Progenitor cell of endocrine pancreas (in vitro differentiated cells): ENCODE results near the gene VIPR2. TPM values are rescaled to one million over a fixed set of nuclear protein-coding genes. Genes with fewer than 3 reads are reported as not detected.

ENCODE experiments used
- DNase-seq: peaks from one replicate; pipeline ENCODE4 v3.0.0; 2021; ENCODE audit warnings: low spot score; ENCODE audit not compliant: unreplicated experiment
- H3K27ac Mint-ChIP-seq: 2 replicates; pipeline ENCODE4 v1.8.0; 2021; ENCODE audit warnings: mild to moderate bottlenecking, moderate library complexity, mixed read lengths
- H3K27me3 Mint-ChIP-seq: 2 replicates; pipeline ENCODE4 v1.8.0; 2021; ENCODE audit warnings: mixed read lengths
- H3K36me3 Mint-ChIP-seq: 2 replicates; pipeline ENCODE4 v1.8.0; 2022; ENCODE audit warnings: mixed read lengths; ENCODE audit not compliant: insufficient read depth
- H3K4me1 Mint-ChIP-seq: 2 replicates; pipeline ENCODE4 v1.8.0; 2021; ENCODE audit warnings: low read depth, mixed read lengths
- H3K4me3 Mint-ChIP-seq: 2 replicates; pipeline ENCODE4 v1.8.0; 2021; ENCODE audit warnings: low read depth, mild to moderate bottlenecking, moderate library complexity, mixed read lengths
- H3K9me3 Mint-ChIP-seq: 2 replicates; pipeline ENCODE4 v1.8.0; 2021; ENCODE audit warnings: low read depth, mixed read lengths
- total RNA-seq: library from RNA; stranded (reverse); gene quantifications from 2 replicates; pipeline ENCODE4 v1.2.1, GENCODE V29; 2021
- TF ChIP-seq, protein P1 (sequence below): fragments of 200-600 bp; sonication (generic); IDR thresholded peaks from one replicate; pipeline ENCODE4 v1.5.0; 2021; ENCODE audit warnings: antibody characterized with exemption, mild to moderate bottlenecking; ENCODE audit not compliant: unreplicated experiment

The VIPR2 gene
- total RNA-seq, 1 donor from 2014 or later = 0.36 TPM

DNA sequence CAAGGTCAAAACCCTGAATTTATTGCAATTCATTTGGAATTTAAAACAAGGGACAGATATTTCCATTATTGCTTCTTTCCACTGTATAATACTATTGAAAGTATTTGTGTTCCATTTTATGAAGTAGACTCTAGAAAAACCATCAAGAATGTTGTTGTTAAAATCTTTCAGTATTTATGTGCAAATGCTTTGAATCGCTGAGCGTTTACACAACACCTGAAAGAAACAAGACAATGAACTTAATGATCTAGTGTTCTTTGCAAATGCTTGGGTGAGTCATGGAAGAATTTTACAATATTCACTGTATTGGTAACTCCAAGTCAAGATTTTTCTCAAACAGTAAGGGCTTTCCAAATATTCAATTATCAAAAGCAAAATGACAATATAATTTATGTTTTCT, 97.1 kb downstream of the VIPR2 start:
- H3K27me3 Mint-ChIP-seq = peaks cover 8% of the 10 kb centered on the region
- TF ChIP-seq, protein P1, sequence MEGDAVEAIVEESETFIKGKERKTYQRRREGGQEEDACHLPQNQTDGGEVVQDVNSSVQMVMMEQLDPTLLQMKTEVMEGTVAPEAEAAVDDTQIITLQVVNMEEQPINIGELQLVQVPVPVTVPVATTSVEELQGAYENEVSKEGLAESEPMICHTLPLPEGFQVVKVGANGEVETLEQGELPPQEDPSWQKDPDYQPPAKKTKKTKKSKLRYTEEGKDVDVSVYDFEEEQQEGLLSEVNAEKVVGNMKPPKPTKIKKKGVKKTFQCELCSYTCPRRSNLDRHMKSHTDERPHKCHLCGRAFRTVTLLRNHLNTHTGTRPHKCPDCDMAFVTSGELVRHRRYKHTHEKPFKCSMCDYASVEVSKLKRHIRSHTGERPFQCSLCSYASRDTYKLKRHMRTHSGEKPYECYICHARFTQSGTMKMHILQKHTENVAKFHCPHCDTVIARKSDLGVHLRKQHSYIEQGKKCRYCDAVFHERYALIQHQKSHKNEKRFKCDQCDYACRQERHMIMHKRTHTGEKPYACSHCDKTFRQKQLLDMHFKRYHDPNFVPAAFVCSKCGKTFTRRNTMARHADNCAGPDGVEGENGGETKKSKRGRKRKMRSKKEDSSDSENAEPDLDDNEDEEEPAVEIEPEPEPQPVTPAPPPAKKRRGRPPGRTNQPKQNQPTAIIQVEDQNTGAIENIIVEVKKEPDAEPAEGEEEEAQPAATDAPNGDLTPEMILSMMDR = no peak
- DNase-seq = no peak
- no peaks in the 10 kb centered on the region for H3K4me1 Mint-ChIP-seq
- H3K27ac Mint-ChIP-seq = no peak overlapping the region
- H3K4me3 Mint-ChIP-seq = no peak overlapping the region
- H3K9me3 Mint-ChIP-seq = peaks cover 8% of the 10 kb centered on the region
- H3K36me3 Mint-ChIP-seq = no peaks in the 10 kb centered on the region

DNA sequence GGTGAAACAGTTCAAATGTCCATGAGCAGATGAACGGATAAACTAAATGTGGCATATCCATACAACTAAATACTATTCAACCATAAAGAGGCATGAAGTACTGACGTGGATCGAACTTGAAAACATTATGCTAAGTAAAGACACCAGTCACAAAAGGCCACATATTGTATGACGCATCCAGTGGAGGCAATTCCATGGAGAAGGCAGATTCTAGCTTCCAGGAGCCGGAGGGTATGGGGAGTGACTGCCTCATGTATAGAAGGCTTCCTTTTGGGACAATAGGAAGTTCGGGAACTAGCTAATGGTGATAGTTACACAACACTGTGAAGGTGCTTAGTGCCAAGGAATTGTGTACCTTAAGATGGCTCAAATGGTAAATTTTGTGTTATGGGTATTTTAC, 98.4 kb downstream of the VIPR2 start:
- Mint-ChIP-seq H3K27me3 (peaks cover 8% of the 10 kb centered on the region), H3K4me1 (no peaks in the 10 kb centered on the region), H3K4me3 (no peak overlapping the region), H3K9me3 (peaks cover 4% of the 10 kb centered on the region), H3K27ac (no peak overlapping the region), H3K36me3 (no peaks in the 10 kb centered on the region)
- DNase-seq = no peak
- TF ChIP-seq, protein P1 = no peak

DNA sequence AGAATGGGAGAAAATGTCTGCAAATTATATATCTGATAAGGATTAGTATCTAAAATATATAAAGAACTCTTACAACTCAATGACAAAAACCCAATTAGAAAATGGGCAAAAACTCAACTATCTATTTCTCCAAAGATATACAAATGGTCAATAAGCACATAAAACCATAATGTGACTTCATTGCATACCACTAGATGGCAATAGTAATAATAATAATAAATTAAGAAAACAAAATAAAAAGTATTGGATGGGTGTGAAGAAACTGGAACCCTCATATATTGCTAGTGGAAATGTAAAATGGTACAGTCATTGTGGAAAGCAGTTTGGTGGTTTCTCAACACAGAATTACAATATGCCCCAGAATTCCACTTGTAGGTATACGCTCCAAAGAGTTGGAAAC, 98.8 kb downstream of the VIPR2 start:
- TF ChIP-seq, protein P1 = no peak
- no peaks in the 10 kb centered on the region for H3K4me1 Mint-ChIP-seq
- no peak overlapping the region for H3K27ac Mint-ChIP-seq
- peaks cover 5% of the 10 kb centered on the region for H3K27me3 Mint-ChIP-seq
- no peaks in the 10 kb centered on the region for H3K36me3 Mint-ChIP-seq
- H3K9me3 Mint-ChIP-seq = peaks cover 4% of the 10 kb centered on the region
- no peak overlapping the region for H3K4me3 Mint-ChIP-seq
- no peak for DNase-seq

DNA sequence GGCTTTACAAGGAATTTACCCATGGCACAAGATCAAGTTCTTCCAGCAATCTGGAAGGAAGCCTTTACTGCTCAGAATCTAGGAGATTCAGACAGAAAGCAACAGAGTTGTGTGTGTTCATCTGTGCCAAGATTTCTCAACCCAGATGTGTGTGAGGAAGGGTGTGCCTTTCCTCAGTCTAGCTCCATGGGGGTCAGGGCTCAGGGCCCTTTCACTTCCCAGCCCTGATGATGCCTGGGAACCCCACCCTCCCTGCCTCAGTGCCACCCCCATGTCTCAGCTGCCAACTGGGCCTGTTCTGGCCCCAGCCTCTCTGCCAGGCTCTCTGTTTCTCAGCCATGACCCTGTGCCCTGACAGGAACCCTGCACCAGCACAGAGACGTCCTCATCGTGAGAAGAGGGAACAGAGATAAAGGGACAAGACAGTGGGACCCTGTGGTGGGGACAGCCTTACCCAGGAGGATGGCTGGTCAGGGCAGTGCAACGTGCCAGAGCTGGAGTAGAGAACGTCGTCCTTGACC, 102.0 kb downstream of the VIPR2 start:
- TF ChIP-seq, protein P1 = no peak
- H3K4me3 Mint-ChIP-seq = no peak overlapping the region
- no peak for DNase-seq

DNA sequence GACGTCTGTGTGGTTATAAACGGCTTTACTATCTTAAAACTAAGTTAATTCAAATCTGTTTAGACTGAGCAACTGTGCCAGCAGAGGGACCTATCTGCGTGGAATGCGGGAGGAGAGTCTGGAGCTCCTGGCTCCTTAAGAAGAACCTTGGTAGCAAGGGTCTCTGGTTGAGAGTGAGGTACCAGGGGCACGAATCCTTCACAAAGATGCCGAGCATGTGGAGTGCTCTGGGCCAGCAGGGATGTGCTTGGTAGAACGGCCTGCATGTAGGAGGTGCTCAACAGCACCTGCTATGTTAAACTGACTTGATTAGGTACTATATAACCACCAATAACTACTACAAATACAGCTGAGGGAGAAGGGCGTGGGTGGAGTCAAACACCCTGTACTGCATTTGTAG, 102.6 kb downstream of the VIPR2 start:
- Mint-ChIP-seq H3K9me3 (peaks cover 4% of the 10 kb centered on the region), H3K4me1 (peaks cover 3% of the 10 kb centered on the region), H3K4me3 (no peak overlapping the region), H3K27ac (no peak overlapping the region), H3K36me3 (no peaks in the 10 kb centered on the region), H3K27me3 (no peaks in the 10 kb centered on the region)
- TF ChIP-seq, protein P1 = no peak
- no peak for DNase-seq

More for the DNA sequence above, 102.0 kb downstream of the VIPR2 start:
- Mint-ChIP-seq H3K27ac (no peak overlapping the region), H3K36me3 (no peaks in the 10 kb centered on the region), H3K4me1 (no peaks in the 10 kb centered on the region), H3K27me3 (no peaks in the 10 kb centered on the region), H3K9me3 (peaks cover 4% of the 10 kb centered on the region)
